Germinal center (tissue), 1 donor: Measurements from ENCODE around the gene ZW10.
"Not testable (repeated sequence)": the region's sequence is repeated elsewhere in the genome, so short reads cannot be mapped to it uniquely, and the experiment has no call there.

Experiments used
- DNase-seq: peaks from one replicate; pipeline ENCODE4 v3.0.0; 2012; ENCODE audit warnings: mixed read lengths, low spot score

Gene ZW10, protein sequence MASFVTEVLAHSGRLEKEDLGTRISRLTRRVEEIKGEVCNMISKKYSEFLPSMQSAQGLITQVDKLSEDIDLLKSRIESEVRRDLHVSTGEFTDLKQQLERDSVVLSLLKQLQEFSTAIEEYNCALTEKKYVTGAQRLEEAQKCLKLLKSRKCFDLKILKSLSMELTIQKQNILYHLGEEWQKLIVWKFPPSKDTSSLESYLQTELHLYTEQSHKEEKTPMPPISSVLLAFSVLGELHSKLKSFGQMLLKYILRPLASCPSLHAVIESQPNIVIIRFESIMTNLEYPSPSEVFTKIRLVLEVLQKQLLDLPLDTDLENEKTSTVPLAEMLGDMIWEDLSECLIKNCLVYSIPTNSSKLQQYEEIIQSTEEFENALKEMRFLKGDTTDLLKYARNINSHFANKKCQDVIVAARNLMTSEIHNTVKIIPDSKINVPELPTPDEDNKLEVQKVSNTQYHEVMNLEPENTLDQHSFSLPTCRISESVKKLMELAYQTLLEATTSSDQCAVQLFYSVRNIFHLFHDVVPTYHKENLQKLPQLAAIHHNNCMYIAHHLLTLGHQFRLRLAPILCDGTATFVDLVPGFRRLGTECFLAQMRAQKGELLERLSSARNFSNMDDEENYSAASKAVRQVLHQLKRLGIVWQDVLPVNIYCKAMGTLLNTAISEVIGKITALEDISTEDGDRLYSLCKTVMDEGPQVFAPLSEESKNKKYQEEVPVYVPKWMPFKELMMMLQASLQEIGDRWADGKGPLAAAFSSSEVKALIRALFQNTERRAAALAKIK

DNA sequence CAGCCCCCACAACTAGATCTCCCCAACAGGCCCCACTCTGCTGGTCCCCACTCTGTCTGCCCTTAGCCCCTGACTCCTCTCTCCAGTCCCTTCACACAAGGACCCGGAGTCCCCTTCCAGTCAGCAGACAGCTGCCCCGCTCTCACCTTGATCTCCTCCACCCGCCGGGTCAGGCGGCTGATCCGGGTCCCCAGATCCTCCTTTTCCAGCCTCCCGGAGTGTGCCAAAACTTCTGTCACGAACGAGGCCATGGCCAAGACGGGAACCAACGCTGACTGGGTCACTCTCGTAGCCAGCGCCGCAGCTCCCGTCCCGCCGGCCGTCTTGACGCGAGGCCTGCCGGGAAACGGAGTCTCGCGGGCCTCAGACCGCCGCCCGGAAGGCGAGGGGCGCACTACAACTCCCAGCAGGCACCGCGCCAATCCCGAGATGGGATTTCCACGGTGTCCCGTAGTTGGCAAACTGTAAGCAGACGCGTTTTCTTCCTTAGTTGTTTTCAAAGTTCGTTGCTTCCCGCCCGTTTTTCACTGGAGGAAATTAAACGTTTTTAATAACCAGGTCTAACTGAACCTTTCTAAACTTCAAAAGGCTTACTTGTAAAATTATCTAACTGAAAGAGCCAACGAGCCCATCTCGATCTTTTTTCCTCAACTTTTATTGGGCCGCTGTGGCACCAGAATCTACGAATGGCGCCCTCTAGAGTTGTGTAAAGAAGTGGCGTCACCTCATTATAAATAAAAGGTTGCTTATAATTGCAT is at the start of gene ZW10:
TSS of gene ZW10 (minus strand) at position 277 of the 758 bp plus-strand sequence. CDS start at position 251, 26 bp downstream.
- DNase-seq: peak; percentile 87

DNA sequence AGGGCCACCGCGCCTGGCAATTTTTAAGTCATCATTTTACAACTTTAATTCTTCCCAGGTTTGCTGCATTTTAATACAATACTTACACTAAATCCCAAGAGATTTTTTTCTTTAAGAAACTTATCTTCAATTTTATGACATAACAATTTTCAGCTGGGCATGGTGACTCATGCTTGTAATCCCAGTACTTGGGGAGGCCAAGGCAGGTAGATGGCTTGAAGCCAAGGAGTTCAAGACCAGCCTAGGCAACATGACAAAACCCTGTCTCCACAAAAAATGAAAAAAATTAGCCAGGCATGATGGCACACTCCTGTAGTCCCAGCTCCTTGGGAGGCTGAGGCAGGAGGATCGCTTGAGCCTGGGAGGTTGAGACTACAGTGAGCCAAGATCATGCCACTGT is 44.9 kb upstream of the ZW10 start:
- DNase-seq: no peak

DNA sequence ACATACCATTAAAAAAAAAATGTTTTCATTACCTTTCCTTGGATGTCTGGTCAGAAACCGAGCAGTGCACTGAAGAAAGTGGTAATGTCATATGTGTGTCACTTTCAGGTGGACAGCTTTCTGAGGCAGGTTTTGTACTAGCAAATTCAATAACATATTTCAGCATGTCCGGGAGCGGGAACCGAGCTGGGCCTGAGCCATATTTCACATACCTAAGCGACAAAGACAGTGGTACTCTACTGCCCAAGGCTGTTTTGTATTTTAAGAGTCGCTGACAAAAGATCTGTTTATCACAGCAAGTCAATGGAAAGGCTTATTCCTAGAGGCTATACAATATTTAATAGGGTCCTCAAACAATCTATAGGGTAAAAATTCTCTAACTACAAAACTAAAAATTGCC is 44.1 kb upstream of the ZW10 start:
- no peak for DNase-seq

DNA sequence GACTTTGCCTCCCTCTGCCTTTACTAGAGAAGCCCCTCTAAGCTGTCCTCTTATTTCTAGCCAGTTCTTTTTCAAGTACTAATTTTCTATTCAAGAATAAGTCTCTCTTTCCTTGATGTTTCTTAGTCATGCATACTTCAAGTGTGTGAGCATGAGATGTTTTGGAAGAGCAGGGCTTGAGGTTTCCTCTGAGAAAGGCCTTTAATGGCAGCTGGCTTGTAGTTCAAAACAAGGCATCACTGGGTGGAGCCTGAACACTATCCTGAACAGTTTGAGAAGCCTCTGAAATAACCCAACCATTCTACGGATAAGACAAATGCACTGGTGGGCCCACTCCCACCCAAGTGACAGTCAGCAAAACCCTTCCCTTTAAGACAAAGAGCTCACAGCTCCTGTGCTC is 43.7 kb upstream of the ZW10 start:
- DNase-seq: no peak

DNA sequence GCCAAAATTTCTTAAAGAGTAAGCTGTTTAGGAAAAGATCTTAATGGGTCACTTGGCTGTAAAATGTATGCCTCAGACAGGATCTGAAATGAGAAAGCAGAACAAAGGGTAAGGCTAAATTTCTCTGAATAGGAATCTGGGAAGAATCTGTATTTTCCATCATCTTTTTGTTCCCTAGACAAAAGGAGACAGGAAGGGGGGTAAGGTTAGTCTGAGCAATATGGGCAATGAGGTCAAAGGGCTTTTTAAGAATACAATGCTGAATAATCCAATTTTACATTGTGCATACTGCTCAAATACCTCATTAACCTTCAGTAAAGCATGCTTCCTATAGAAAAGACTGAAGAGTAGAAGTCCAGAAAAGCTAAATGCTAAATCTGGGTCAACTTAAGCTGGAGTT is 40.7 kb upstream of the ZW10 start:
- DNase-seq: no peak

DNA sequence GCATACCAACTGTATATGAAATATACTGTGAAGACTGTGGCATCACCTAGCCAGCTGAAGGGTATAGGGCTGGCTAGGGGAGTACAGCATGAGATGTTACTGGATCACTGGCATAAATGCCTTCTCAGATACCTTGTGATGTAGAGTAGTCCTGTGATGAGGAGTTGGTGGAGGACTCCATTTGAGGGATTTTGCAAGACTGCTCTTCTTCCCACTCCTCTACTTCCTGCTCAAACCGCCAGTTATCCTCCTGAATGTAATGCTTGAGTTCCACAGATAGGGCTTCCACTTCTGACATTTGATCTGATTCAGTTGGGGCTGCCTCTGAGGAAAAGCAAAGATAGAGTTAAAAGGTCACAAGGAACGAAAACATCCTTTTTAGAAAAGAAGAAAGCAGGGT is 35.4 kb upstream of the ZW10 start:
- DNase-seq: no peak

DNA sequence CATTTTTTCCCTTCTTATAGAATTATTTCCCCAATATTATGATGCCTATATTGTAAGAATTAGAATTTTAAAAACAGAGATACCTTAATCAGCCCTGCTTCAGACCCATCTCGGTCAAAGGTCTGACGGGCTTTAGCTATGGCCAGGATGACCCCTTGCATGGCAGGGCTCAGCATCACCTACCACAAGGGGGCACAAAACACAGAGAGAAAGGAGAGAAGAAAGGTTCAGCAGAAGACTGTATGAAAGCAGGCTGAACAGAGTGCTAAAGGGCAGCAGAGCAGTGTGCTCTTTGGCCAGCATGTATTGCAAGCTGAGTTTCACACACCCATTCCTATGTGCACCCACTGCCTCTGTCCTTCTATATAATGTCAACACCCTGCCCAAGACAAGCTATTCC is 32.9 kb upstream of the ZW10 start:
- DNase-seq: peak; percentile 22

DNA sequence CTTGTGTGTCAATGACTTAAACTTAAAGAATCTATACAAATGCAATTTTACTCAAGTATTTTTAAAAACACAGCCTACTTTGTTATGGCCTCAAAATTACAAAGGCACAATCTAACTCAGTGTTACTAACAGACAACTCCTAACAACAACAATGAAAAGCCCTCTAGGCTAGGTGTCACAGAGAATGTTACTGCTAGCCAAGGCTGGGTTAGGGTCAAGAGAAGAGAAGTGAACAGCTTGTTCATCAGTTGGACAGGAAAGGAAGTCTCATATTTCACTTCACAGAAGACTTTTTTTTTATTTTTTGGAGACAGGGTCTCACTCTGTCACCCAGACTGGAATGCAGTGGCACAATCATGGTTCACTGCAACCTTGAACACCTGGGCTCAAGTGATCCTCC is 32.1 kb upstream of the ZW10 start:
- no peak for DNase-seq

DNA sequence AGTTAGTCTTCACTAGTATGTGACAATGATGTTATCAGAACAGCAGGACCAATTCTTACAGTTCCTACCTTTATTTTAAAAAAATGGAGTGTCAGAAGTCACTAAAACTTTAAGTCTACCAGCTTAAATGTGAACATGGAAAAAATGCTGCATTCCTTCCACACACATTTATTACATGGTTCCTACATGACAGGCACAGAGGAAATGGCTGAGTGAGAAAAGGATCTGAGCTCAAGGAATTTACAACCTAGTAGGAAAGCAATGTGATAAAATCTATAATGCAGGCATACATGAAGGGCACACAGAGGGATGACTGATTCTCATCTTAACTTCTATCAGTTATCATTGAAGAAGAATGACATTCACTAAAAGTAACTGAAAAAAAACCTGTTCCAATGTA is 29.1 kb upstream of the ZW10 start:
- DNase-seq: no peak

DNA sequence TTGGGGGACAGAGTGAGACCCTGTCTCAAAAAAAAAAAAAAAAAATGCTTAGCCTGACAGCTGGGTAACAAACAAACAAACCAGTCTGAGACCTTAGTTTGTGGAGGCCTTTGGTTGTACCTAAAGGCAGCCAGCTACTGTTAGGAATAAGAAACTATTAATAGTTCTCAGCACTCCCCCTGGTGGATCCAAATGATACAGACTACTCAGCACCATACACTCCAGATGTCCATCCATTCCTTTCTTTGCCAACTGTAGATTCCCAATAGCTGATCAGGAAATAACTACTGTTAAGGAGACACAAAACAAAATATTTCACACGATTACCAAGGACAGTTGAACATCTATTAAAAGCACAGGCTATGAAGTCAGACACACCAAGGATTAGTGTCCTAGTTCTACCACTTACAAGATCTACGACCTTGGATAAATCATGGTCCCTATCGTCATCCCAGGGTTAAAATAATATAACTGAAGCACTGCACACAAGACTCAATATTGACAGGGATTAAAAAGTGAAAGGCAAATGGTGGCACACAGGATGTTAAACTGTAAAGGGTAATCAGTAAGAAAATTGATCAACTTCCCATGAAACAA is 23.3 kb upstream of the ZW10 start:
- peak; percentile 31 for DNase-seq

DNA sequence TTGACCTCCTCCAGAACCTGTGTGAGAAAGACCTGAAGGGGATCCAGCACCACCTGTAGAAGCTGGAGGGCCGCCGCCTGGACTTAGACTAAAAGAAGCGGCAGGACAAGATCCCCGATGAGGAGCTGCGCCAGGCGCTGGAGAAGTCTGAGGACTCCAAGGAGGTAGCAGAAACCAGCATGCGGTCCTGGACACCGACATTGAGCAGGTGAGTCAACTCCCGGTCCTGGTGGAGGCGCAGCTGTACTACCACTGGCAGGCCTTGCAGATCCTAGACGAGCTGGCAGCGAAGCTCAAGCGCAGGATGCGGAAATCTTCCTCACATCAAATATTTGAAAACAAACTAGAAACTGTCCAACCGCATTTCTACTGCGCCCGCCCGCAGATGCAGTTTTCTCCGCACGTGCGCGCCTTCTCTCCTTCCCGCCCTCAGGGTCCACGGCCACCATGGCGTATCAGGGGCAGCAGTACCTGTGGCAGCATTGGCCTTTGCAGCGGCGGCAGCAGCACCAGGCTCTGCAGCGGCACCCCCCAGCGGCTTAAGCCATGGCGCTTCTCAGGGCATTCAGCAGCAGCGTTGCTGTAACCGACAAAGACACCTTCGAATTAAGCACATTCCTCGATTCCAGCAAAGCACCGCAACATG is 16.3 kb upstream of the ZW10 start:
- no peak for DNase-seq

DNA sequence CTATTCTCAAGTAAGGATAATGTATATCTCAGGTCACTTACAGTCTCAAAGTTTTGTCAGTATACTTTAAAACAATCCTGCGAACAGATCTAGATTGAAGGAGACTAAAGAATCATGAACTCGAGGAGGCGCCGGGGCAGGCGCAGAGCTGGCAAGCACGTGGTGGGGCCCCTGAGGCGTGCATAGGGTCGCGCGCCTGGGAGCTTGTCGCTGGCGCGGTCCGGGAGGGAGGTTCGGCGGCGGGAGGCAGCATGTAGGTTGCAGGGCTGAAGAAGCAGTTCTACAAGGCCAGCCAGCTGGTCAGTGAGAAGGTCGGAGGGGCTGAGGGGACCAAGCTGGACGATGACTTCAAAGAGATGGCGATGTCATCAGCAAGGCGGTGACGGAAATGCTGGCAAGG is 15.5 kb upstream of the ZW10 start:
- DNase-seq: not testable (repeated sequence)

DNA sequence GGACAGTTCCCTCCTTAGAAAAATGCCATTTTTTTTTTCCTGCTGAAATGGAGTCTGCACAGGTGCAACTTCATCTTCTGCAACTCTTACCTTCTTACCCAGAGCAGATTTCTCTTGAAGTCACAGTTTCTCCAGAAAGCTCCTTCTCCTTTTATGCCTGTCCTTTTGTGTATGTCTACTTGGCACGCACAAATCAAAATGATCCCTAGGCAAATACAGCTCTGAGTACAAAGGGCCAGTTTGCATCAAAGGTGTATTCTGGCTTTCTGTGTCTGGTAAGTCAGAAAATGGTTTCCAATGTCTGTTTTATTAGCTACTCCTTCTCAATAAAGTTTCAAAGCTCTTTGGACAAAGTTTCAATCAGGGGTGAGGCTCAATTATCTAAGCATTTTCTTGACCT is 8.6 kb upstream of the ZW10 start:
- DNase-seq: no peak

DNA sequence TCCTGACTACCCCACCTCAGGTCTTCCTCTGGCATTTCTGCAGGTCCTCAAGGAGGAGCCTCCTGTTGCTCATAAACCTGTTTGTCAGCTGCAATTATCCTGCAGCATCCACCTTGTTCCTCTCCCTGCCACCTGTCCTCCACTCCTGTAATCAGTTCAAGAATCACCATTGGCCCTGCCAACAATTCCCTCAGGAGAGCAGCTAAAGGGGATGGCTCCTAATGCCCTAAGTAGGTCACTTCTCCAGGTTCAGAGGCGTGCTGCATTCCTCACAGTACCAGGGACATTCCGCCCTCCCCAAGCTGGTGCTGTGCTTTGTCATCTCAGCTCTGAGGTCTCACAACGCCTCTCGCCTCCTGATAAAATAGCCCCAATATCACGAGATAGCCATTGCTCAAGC is 8.2 kb upstream of the ZW10 start:
- no peak for DNase-seq

DNA sequence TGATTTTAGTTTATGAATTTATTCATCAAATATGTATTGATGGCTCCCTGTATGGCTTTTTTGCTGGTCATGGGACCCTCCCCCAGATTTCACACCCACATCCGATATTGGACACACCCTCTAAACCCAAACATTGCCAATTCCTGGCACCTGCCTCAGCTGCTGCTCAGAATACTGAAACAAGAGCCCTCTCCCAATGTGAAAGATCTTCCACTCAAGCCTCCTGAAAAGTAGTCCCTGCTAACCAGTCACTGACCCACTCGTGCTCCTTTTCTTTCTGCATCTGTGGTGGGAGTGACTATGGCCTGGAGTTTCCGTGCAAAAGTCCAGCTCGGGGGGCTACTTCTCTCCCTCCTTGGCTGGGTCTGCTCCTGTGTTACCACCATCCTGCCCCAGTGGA is 6.0 kb upstream of the ZW10 start, which contains the start of gene CLDN25:
TSS of gene CLDN25 (plus strand) at position 301 of the 400 bp plus-strand sequence. CDS start at position 301, 0 bp downstream.
- DNase-seq: no peak

DNA sequence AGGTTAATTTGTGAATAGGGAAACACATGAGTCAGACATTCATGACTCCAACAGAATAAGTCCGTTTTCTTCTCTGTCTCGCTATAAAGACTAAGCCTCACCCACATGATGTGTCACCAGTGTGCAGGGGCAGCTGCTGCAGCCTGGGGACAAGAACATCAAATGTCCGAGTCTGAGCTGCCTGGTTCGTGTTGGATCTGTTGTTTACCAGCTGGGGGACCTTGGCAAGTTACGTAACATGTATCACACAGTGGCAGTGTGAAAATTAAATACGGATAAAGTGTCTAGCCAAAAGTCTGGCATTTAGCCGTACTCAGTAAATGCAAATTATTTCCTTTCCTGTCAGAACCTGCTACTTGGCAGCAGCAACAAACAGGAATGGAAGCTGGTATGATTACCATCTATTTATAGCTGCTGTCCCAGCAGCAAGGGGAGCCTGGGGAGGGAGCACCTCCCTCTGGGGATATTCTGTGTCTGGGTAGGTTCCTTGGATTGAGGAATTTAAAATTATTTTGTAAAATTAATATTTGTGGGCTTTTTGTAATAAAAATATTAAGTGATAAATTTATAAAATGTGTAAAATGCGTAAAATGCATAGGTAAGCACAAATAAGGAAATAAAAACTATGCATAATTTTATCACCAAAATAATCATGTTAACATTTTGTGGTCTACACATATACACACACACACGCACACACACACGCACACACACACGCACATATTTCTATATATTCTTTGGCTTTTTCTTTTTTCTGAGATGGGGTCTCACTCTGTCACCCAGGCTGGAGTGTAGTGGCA is 4.8 kb upstream of the ZW10 start:
- no peak for DNase-seq

DNA sequence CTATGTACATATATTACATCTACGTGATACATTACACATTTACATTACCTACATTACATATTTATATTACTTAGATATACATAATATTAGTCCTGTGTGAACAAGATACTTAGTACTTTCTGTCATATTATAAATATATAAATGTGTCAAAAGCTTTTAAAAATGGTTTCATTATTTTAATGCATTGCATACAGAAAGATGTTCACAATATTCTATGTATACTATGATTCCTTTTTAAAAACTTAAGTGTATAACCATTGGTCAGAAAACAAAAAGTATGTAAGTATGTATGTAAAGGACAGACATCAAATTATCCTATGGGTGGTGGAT is 647 bp upstream of the ZW10 start:
- DNase-seq: no peak

DNA sequence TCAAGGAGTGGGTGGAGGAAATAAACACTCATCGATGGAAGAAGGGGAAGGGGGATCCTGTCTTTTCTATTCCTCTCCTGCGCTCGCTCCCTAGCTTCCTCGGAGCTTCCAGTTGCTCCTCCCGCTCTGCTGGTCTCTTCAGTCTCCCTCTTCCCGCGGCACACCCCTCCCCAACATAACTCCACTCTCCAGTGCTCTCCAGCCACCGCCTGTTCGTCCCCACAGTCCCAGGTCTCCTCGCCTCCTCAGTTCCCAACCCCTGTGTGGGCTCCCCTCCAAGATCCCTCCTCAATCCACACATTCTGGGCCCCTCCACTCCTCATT is 438 bp downstream of the ZW10 start:
- DNase-seq: no peak

DNA sequence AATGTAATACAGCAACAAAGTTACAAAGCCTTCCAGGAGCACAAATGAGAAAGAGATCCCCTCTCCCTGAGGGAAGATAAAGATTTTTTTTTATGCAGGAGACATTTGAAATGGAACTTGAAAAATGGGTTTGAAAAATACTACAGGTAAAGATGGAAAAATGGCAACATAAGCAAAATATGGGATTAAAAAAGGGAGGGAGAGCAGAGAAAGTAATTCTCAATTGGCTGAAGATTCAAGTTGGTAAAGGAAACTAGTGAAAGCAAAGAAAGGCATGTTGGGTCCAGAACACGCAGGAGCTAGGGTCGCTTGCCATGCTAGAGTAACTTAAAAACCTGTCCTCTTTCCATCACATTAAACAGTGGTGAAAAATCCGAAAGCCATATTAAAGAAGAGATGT is 1.5 kb downstream of the ZW10 start:
- DNase-seq: no peak

DNA sequence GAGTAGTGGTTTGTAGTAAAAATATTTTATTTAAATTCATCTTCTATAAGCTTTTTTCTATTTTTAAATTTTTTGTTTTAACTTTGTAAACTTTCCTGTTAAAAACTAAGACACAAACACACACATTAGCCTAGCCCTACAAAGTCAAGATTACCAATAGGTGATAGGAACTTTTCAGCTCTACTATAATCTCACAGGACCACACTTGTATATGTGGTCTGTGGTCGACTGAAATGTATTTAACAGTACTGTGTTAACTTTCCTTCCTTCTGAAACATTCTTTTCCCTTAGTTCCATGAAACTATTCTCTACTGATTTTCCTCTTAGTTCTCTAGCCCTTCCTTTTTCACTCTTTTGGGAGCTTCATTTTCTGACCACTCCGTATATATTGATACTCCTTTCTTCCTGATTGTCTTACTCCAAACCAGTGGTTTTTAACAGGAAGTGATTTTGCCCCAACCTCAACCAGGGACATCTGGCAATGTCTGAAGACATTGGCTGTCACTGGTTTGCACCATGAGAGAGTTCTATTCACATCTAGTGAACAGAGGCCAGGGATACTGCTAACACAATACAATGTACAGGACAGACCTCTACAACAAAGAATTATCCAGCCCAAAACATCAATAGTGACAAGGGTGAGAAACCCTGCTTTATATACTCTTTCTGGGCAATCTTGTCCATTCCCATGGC is 8.8 kb downstream of the ZW10 start:
- no peak for DNase-seq

DNA sequence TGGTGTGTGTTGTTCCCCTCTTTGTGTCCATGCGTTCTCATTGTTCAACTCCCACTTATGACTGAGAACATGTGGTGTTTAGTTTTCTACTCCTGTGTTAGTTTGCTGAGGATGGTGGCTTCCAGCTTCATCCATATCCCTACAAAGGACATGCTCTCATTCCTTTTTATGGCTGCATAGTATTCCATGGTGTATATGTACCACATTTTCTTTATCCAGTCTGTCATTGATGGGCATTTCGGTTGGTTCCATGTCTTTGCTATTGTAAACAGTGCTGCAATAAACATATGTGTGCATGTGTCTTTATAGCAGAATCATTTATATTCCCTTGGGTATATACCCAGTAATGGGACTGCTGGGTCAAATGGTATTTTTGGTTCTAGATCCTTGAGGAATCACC is 10.5 kb downstream of the ZW10 start:
- DNase-seq: not testable (repeated sequence)
